HG02678 (cell line): ENCODE results near the gene PTAR1.
"Not testable (repeated sequence)": the region's sequence is repeated elsewhere in the genome, so short reads cannot be mapped to it uniquely, and the experiment has no call there.

Experiments used
- ATAC-seq: cut with Tn5 transposase; IDR thresholded peaks from one replicate; pipeline ENCODE4 v1.9.1; 2021; ENCODE audit warnings: mild to moderate bottlenecking, moderate library complexity; ENCODE audit not compliant: unreplicated experiment

PTAR1 gene

DNA sequence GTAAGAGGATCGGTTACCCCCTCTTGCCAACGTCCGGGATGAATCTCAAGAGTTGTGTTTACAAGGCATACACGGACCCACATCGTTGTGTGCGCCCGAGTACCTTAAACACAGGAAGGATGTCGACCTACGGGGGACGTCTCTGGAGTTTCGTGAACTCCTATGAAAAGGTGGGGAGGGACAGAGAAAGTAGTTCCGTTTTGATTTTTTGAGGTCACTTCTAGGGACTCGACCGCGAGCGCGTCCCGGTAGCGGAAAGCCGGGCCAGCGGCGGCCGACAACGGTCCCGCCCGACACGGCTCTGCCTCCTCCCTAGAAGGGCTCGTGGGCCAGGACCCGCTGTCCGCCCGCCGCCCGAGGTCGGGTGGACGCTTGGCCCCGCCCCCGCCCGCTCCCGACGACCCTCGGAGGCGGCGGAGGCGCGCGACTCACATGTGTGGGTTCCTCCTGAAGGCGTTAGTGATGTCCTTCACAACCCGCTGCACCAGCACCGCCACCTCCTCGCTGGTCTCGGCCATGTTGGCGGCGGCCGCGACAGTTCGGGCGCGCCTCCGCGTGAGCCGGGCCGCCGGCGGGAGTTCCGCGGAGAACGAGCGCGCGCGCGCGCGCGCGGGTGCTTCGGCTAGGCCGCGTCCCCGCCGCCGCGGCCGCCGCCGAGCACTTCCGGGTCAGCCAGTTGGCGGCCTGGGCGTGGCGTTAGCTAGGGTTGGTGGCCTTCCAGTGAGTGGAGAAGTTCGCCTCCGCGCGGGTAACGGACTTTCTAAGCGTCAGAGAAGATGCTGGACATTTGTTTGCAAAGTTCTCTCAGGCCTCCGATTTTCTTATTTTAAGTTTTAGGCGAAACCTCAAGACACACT, at the start of gene PTAR1:
PTAR1 (minus strand) TSS at position 591 of the 857 bp plus-strand sequence; CDS start at position 518, 73 bp downstream.
- peak; percentile 90 for ATAC-seq

DNA sequence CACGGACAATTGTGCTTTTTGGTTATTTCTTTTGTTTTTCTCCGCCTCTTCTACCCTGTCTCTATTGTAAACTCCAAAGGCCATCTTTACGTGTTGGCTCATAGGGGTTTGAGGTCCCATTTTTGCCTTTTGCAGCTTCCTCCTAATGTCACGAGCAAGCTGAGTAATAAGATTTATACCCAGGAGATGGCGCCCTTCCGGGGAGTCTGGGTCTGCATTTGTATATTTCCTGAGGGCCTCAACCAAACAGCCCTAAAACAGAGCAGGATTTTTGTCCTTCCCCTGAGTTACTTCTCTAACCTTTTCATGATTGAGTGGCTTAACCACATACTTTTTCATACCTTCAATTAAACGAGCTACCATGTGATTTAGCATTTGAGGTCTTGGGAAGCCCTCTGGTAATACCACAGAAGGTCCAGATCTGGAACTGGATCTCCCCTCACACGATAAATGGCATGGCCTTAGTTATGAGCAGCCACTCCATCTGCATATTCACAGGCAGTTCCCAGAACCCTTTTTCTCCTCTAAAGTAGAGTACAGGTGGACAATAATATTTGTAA, 49.6 kb upstream of the PTAR1 start:
- no peak for ATAC-seq

DNA sequence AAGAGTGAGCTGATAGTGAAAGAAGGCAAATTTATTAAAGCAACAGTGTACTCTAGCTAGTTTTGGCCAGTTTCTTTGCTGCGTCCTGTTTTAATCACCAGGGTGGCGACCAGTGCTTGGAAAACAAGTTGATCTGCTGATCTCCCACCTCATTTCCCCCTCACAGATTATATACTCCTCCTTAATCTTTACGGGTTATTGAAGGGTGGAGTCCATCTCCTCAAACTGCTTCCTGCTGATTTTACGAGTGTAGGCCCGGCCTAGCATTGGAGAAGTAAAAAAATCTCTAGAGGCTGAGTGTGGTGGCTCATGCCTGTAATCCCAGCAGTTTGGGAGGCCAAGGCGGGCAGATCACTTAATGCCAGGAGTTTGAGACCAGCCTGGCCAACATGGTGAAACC, 46.8 kb upstream of the PTAR1 start:
- no peak for ATAC-seq

DNA sequence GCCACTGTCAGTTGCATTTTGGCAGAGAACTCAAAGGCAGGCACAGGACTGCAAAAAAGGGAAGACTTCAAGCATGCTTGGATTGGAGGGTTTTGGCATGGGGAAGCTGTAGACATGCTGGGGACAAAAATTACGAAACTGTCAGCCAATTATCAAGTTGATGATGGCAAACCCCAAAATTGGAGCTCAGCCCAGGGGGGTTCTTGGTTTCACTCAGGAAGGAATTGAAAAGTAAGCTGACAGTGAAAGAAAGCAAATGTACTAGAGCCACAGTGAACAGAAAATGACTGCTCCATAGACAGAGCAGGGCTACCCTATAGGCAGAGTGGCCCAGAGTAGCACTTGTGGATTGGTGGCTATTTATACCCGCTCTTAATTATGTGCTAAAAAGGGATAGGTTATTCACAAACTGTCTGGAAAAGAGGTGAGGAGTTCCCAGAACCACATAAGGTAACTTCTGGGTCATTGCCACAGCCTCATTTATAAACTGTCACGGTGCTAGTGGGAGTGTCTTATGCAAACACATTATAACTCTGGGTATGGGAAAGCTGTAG, 46.2 kb upstream of the PTAR1 start:
- no peak for ATAC-seq

GRCh38 chr9:69801989-69802388, 42.2 kb upstream of the PTAR1 start:
- ATAC-seq: no peak

GRCh38 chr9:69800027-69800426, 40.2 kb upstream of the PTAR1 start:
- not testable (repeated sequence) for ATAC-seq

DNA sequence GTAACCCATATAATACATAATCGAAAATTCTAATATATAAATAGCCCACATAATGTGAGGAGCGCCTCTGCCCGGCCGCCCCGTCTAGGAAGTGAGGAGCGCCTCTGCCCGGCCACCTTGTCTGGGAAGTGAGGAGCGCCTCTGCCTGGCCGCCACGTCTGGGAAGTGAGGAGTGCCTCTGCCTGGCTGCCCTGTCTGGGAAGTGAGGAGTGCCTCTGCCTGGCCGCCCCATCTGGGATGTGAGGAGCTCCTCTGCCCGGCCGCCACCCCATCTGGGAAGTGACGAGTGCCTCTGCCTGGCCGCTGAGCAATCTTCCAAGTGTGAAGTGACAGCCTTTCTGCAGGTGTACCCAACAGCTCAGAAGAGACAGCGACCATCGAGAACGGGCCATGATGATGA, 39.7 kb upstream of the PTAR1 start:
- ATAC-seq: not testable (repeated sequence)

GRCh38 chr9:69798744-69799143, 38.9 kb upstream of the PTAR1 start:
- ATAC-seq: no peak

DNA sequence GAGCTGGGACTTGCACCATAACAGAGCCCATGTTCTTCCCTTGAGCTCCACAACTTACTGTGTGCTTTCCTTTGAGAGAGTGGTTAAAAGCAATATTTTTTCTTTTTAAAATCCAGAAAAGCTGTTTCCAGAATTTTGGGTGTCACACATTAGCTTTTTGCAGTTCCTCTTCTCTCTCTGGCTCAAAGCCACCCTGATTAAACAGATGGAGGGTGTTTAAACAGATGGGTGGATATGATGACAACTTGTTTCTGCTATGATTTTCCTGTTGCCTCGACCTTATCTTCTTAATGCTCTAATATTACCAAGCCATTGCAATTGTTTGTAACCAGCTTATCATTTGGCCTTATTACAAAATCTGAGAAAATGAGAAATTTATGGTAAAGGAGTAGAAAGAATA, 37.9 kb upstream of the PTAR1 start:
- ATAC-seq: no peak

DNA sequence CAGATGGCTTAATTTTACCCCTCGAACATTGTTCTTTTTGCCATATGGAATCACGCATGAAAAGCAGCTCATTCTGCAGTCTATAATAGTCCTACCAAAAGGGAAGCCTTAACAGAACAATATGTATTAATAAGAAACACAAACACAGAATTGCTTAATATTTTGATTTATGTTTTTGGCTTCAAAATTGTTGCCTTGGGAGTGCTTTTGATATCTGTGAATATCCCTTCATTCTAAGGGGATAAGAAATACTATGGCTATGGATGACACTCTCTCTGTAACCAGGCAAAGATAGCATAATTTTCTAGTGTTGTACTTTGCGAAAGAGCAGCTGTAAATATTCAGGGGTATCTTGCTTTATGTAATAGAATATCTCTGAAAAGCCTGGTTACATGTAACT, 34.5 kb upstream of the PTAR1 start:
- ATAC-seq: no peak

GRCh38 chr9:69785757-69786156, 25.9 kb upstream of the PTAR1 start:
- no peak for ATAC-seq

- ATAC-seq: no peak
Observed at GRCh38 chr9:69773258-69773657, 13.4 kb upstream of the PTAR1 start.

GRCh38 chr9:69771775-69772418, 12.1 kb upstream of the PTAR1 start:
- ATAC-seq: no peak

GRCh38 chr9:69768716-69769115, 8.9 kb upstream of the PTAR1 start:
- no peak for ATAC-seq

- no peak for ATAC-seq
Observed at GRCh38 chr9:69768101-69768500, 8.3 kb upstream of the PTAR1 start.

- not testable (repeated sequence) for ATAC-seq
Observed at GRCh38 chr9:69763862-69764261, 4.1 kb upstream of the PTAR1 start.

DNA sequence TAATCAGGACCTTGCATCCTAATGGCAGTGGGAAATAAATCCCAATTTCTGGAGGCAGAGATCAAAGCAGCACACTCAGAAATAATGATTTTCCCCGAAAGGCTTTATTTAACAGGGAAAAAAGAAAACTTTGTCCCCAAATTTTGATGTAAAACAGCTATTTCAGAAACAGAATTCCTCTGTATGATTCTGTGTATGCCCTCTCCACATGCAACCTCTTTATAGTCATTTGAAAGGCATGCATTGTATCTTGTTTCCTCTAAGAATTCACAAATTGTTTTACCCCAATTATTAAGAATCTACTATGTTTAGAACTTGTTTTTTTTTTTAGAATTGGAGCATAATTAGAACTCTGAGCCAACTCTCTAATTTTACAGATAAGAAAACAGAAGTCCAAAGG, 2.7 kb upstream of the PTAR1 start:
- no peak for ATAC-seq

- ATAC-seq: no peak
Observed at GRCh38 chr9:69760278-69760610, 433 bp upstream of the PTAR1 start.

DNA sequence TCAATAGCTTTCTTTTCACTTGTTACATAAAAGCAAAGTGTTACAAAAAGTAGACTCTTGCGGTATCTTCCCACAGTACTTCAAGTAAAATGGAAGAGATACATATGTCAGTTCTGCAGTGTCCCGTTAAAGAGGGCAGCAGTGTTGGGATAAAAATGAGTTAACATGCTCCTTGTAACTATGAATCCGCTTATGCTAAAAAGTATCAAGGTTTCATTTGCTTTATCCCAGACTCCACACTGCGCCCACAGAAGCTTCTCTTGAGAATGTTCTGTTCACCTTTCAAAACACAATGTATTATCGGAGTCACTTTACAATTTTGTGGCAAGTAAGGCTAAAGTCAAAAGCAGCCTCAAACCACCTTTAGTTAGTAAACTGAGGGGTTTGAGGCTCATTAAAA, 790 bp downstream of the PTAR1 start:
- peak; percentile 1 for ATAC-seq

- ATAC-seq: no peak
Observed at GRCh38 chr9:69757996-69758675, 1.7 kb downstream of the PTAR1 start.

DNA sequence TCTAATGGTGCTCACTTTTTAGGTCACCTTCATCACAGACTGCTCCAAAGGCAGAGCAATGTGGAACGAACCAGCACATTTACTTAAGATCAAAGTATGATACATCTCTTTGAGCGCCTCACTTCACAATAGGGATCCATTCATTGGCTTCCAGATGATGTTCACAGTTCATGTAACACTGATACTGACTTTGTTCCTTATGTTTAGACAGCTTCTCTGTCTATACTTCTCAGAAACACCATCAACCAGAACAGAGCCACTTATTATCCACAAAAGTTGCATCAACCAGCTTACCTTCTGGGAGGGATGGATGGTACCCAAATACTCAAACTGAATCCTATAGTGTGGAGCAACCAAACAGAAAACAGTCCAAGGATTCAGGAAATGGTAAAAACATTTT, 4.6 kb downstream of the PTAR1 start:
- ATAC-seq: no peak
